Endothelial cell of umbilical vein (primary cell): Measurements from ENCODE around the gene ZYX. TPM values are rescaled to one million over a fixed set of nuclear protein-coding genes. Genes with fewer than 3 reads are reported as not detected.
"Not testable (repeated sequence)": the region's sequence is repeated elsewhere in the genome, so short reads cannot be mapped to it uniquely, and the experiment has no call there.

Experiments
- BruUV-seq: library from RNA; stranded (reverse); fragments of 400-500 nt; replicated peaks from 2 replicates; lab custom pipeline; 2021; lab: Mats Ljungman, UMichigan
- CTCF ChIA-PET: fragments of 300-600, 350-600 bp; sonication (Branson Sonifier 250); formaldehyde crosslinking; loops from one replicate; lab custom pipeline; 2021; ENCODE audit warnings: antibody characterized with exemption, inconsistent platforms; lab: Charles Lee
- POLR2A ChIA-PET: fragments of 300-600, 350-600 bp; sonication (Branson Sonifier 250); formaldehyde crosslinking; loops from one replicate; lab custom pipeline; 2021; ENCODE audit warnings: antibody characterized with exemption, inconsistent platforms; lab: Charles Lee
- DNase-seq: peaks from one replicate; pipeline ENCODE4 v3.0.0-alpha.2; 2011; ENCODE audit warnings: low read depth, low spot score
- FAIRE-seq: peaks from 2 replicates; lab custom pipeline; 2011; peaks lifted over from hg19 to GRCh38; lab: Jason Lieb, UNC
- H2AFZ ChIP-seq: 2 replicates; pipeline ENCODE4 v1.6.0; 2012; ENCODE audit warnings: low read depth, low read length, control low read depth, inconsistent platforms
- H3K27ac ChIP-seq: 2 replicates; pipeline ENCODE4 v1.5.1; 2011; ENCODE audit warnings: low read depth, mild to moderate bottlenecking, control low read depth, low read length, moderate library complexity; ENCODE audit not compliant: insufficient read depth
- H3K27me3 ChIP-seq, 2 experiments: 2 replicates each; pipeline versions ENCODE4 v1.6.0 to v1.6.1; 2011; ENCODE audit warnings: low read length in 2 of 2, mixed read lengths in 1 of 2; ENCODE audit not compliant: control insufficient read depth in 2 of 2, insufficient read depth in 2 of 2
- H3K36me3 ChIP-seq, 2 experiments: 2 replicates in 1 of 2; 3 replicates in 1 of 2; pipeline ENCODE4 v1.5.1; 2011; ENCODE audit warnings: low read length in 2 of 2, mild to moderate bottlenecking in 1 of 2, moderate library complexity in 1 of 2; ENCODE audit not compliant: control insufficient read depth in 2 of 2, insufficient read depth in 2 of 2; ENCODE audit errors: extremely low read depth in 1 of 2
- H3K4me1 ChIP-seq: 3 replicates; pipeline ENCODE4 v1.5.1; 2011; ENCODE audit warnings: mild to moderate bottlenecking, low read length; ENCODE audit not compliant: control insufficient read depth, insufficient read depth; ENCODE audit errors: extremely low read depth
- H3K4me2 ChIP-seq: 2 replicates; pipeline ENCODE4 v1.6.1; 2011; ENCODE audit warnings: low read length, control low read depth, mixed read lengths; ENCODE audit not compliant: insufficient read depth
- H3K4me3 ChIP-seq, 3 experiments: fragments of 200-600 bp in 1 of 3; sonication (generic), shearing (Covaris generic) in 1 of 3; replicated peaks in 1 of 3; 2 replicates each; pipeline ENCODE4 v1.5.1; 2011 to 2016; ENCODE audit warnings: control low read depth in 3 of 3, low read length in 3 of 3, mild to moderate bottlenecking in 2 of 3, inconsistent platforms in 1 of 3, low read depth in 1 of 3, moderate library complexity in 1 of 3; ENCODE audit not compliant: insufficient read depth in 1 of 3
- H3K79me2 ChIP-seq: 2 replicates; pipeline ENCODE4 v1.6.0; 2012; ENCODE audit warnings: low read length, inconsistent platforms; ENCODE audit not compliant: control insufficient read depth, insufficient read depth
- H3K9ac ChIP-seq: replicated peaks from 2 replicates; pipeline ENCODE3; 2011; ENCODE audit warnings: low read length, control low read depth; ENCODE audit not compliant: insufficient read depth; ENCODE audit errors: extremely low read depth
- H3K9me1 ChIP-seq: replicated peaks from 3 replicates; pipeline ENCODE4 v1.6.0; 2011; ENCODE audit warnings: mild to moderate bottlenecking, low read length; ENCODE audit not compliant: control insufficient read depth, insufficient read depth; ENCODE audit errors: extremely low read depth
- H3K9me3 ChIP-seq: replicated peaks from 2 replicates; pipeline ENCODE4 v1.5.1; 2012; ENCODE audit warnings: low read length, inconsistent platforms; ENCODE audit not compliant: control insufficient read depth, insufficient read depth
- H4K20me1 ChIP-seq: replicated peaks from 2 replicates; pipeline ENCODE3; 2011; ENCODE audit warnings: mild to moderate bottlenecking, low read length; ENCODE audit not compliant: control insufficient read depth, insufficient read depth; ENCODE audit errors: extremely low read depth
- EZH2 ChIP-seq: IDR thresholded peaks from 2 replicates; pipeline ENCODE4 v1.6.1; 2012; ENCODE audit warnings: borderline replicate concordance, low read depth, mild to moderate bottlenecking, moderate library complexity, low read length, inconsistent platforms; ENCODE audit not compliant: severe bottlenecking
- POLR2A ChIP-seq: IDR thresholded peaks from 2 replicates; pipeline ENCODE4 v1.6.1; 2012; ENCODE audit warnings: low read depth, mild to moderate bottlenecking, control low read depth, low read length
- dilution Hi-C: fragments of 300-500 bp; cut with MboI; formaldehyde crosslinking; loops from one replicate; pipeline ENCODE4 v1.15.0; 2019; ENCODE audit warnings: low sequenced_read_pairs; ENCODE audit not compliant: extremely low pct_ligation_motif_present
- intact Hi-C: fragments of 100-400 bp; cut with micrococcal nuclease; formaldehyde crosslinking; loops from one replicate; pipeline ENCODE4 v1.10.0; 2022
- polyA plus RNA-seq, 4 experiments: library from polyadenylated mRNA; depleted of rRNA in 3 of 4; stranded (reverse) in 3 of 4; unstranded in 1 of 4; fragments of >200 nt; gene quantifications; 2 replicates each; pipeline versions ENCODE4 v1.2.1 to v1.2.3, GENCODE V29; 2011 to 2012; ENCODE audit warnings: missing spikeins in 1 of 4
- total RNA-seq: library from RNA; stranded (reverse); gene quantifications from 2 replicates; pipeline ENCODE4 v1.2.3, GENCODE V29; 2021

Gene ZYX
- total and polyA plus RNA-seq, 2 donors (not counting 3 experiments of a cell fraction or from before 2014, with no cell fraction given): 196 to 545 TPM

DNA sequence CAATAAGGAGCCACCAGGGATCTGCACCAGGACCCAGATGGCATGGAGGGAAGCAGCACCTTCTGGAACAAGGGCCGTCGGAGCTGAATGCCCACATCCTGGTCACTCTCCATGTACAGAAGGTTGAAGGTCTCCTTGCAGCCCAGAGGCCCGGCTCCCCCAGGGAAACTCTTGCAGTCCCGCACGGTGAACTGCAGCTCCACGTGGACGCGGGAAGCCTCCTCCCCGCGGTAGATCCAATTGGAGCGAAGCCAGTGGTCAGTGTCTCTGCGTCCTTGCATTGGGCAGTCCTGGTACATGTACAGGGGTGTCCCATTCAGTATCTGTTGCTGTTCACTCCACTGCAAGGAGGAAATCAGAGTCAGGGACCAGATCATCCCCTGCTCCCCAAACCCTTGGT is 20.1 kb downstream of the ZYX start:
- Histone ChIP-seq H3K4me2 (no peak overlapping the region), H2AFZ (no peak overlapping the region), H3K79me2 (no peaks in the 10 kb centered on the region), H3K27ac (no peak overlapping the region), H3K4me3 (no peak overlapping the region), H3K36me3 (no peaks in the 10 kb centered on the region), H3K27me3 (no peaks in the 10 kb centered on the region), H4K20me1 (no peaks in the 10 kb centered on the region), H3K9me1 (no peaks in the 10 kb centered on the region), H3K9me3 (no peaks in the 10 kb centered on the region), H3K9ac (no peak overlapping the region), H3K4me1 (no peaks in the 10 kb centered on the region)
- no peak for DNase-seq
- no TSS peak for BruUV-seq
- CTCF ChIA-PET: interaction anchor here (1.2 to 1.4 kb wide), 2 partner anchors 89 to 336 kb away, joined by 3 to 4 read pairs; no protein-coding TSS in a partner anchor
- intact Hi-C loops (no loop called here), dilution Hi-C loops (no loop called here)
- POLR2A ChIA-PET: no interaction called here
- no peak for FAIRE-seq
- no peak for TF ChIP-seq POLR2A
- TF ChIP-seq EZH2: no peak

GRCh38 chr7:143402233-143402632 is 21.1 kb downstream of the ZYX start:
- intact Hi-C loops, H3K27me3 ChIP-seq, H4K20me1 ChIP-seq, H3K27ac ChIP-seq, H3K4me2 ChIP-seq, DNase-seq, H3K4me1 ChIP-seq, H3K9me3 ChIP-seq, H3K79me2 ChIP-seq, FAIRE-seq, H3K4me3 ChIP-seq, H3K36me3 ChIP-seq, POLR2A ChIA-PET, BruUV-seq, H3K9me1 ChIP-seq, dilution Hi-C loops, H3K9ac ChIP-seq, H2AFZ ChIP-seq: not testable (repeated sequence)
- CTCF ChIA-PET: interaction anchor here (0.8 to 1.4 kb wide), 4 partner anchors 10 to 335 kb away, joined by 3 to 4 read pairs (median 4); no protein-coding TSS in a partner anchor
